GM12892 (cell line): ENCODE data around the gene CYP19A1.

ENCODE experiments used
- POLR2A ChIP-seq: IDR thresholded peaks from 2 replicates; pipeline ENCODE4 v1.6.1; 2011; ENCODE audit warnings: low read depth, low read length, control low read depth
- POLR2AphosphoS5 ChIP-seq: IDR thresholded peaks from 2 replicates; pipeline ENCODE4 v1.6.1; 2011; ENCODE audit warnings: low read depth, low read length, control low read depth
- TAF1 ChIP-seq: IDR thresholded peaks from 2 replicates; pipeline ENCODE4 v1.6.1; 2011; ENCODE audit warnings: low read depth, mild to moderate bottlenecking, control low read depth, low read length, borderline replicate concordance

GRCh38 chr15:51322621-51323296 lies 15.6 kb downstream of the CYP19A1 start:
- TF ChIP-seq POLR2A = no peak
- no peak for TF ChIP-seq POLR2AphosphoS5
- no peak for TF ChIP-seq TAF1
